Bronchial epithelial cell (primary cell): Measurements from ENCODE around the gene FBXL13. TPM values are rescaled to one million over a fixed set of nuclear protein-coding genes. Genes with fewer than 3 reads are reported as not detected.

Experiments used
- DNase-seq: peaks from one replicate; pipeline ENCODE4 v3.0.0-alpha.2; 2010; ENCODE audit warnings: low read depth
- FAIRE-seq: peaks from 2 replicates; lab custom pipeline; 2011; peaks lifted over from hg19 to GRCh38; lab: Jason Lieb, UNC
- H3K27me3 ChIP-seq: 2 replicates; pipeline ENCODE4 v1.5.1; 2011; ENCODE audit warnings: low read length; ENCODE audit not compliant: control insufficient read depth, insufficient read depth
- H3K36me3 ChIP-seq: 2 replicates; pipeline ENCODE4 v1.5.1; 2011; ENCODE audit warnings: low read length; ENCODE audit not compliant: control insufficient read depth, insufficient read depth
- H3K4me3 ChIP-seq: 2 replicates; pipeline ENCODE4 v1.5.1; 2011; ENCODE audit warnings: mild to moderate bottlenecking, low read depth, low read length, control low read depth
- CTCF ChIP-seq: IDR thresholded peaks from 2 replicates; pipeline ENCODE4 v1.5.1; 2011; ENCODE audit warnings: mild to moderate bottlenecking, moderate library complexity, low read length, control low read depth, inconsistent platforms; ENCODE audit not compliant: insufficient read depth, severe bottlenecking
- total RNA-seq: library from RNA; depleted of rRNA; stranded (reverse); fragments of >200 nt; gene quantifications from 2 replicates; pipeline ENCODE4 v1.2.1, GENCODE V29; 2014

The FBXL13 gene
- total RNA-seq, 1 donor from 2014 or later = 0.26 TPM

GRCh38 chr7:102933763-102934162, 140.8 kb downstream of the FBXL13 start:
- TF ChIP-seq CTCF = no peak
- H3K27me3 ChIP-seq = no peaks in the 10 kb centered on the region
- peak; percentile 89 for DNase-seq

GRCh38 chr7:102931757-102932156, 142.8 kb downstream of the FBXL13 start:
- no peak for DNase-seq
- no peaks in the 10 kb centered on the region for H3K36me3 ChIP-seq
- FAIRE-seq = no peak
- no peak overlapping the region for H3K4me3 ChIP-seq
- no peaks in the 10 kb centered on the region for H3K27me3 ChIP-seq
- TF ChIP-seq CTCF = no peak

More at GRCh38 chr7:102933763-102934162, 140.8 kb downstream of the FBXL13 start:
- Histone ChIP-seq H3K36me3 (no peaks in the 10 kb centered on the region), H3K4me3 (no peak overlapping the region)
- FAIRE-seq = no peak

GRCh38 chr7:102927312-102927933, 147.2 kb downstream of the FBXL13 start:
- H3K36me3 ChIP-seq = no peaks in the 10 kb centered on the region
- no peak overlapping the region for H3K4me3 ChIP-seq
- FAIRE-seq (no peak), DNase-seq (no peak)
- no peaks in the 10 kb centered on the region for H3K27me3 ChIP-seq
- no peak for TF ChIP-seq CTCF

- Histone ChIP-seq H3K27me3 (no peaks in the 10 kb centered on the region), H3K36me3 (no peaks in the 10 kb centered on the region), H3K4me3 (no peak overlapping the region)
- DNase-seq (no peak), FAIRE-seq (no peak)
- TF ChIP-seq CTCF = no peak
Observed at GRCh38 chr7:102926783-102927140, 147.8 kb downstream of the FBXL13 start.

GRCh38 chr7:102925976-102926782, 148.4 kb downstream of the FBXL13 start:
- FAIRE-seq (no peak), DNase-seq (no peak)
- Histone ChIP-seq H3K4me3 (no peak overlapping the region), H3K36me3 (no peaks in the 10 kb centered on the region), H3K27me3 (no peaks in the 10 kb centered on the region)
- no peak for TF ChIP-seq CTCF

GRCh38 chr7:102918845-102919244, 155.8 kb downstream of the FBXL13 start:
- Histone ChIP-seq H3K27me3 (no peaks in the 10 kb centered on the region), H3K4me3 (no peak overlapping the region), H3K36me3 (no peaks in the 10 kb centered on the region)
- FAIRE-seq (no peak), DNase-seq (no peak)
- TF ChIP-seq CTCF = no peak
